A549 (cell line): Measurements from ENCODE around the gene ZSCAN18. TPM values are rescaled to one million over a fixed set of nuclear protein-coding genes. Genes with fewer than 3 reads are reported as not detected.

ENCODE experiments used
- ATAC-seq, 2 experiments: fragments of 200-7000 bp in 1 of 2; fragments of >200 bp in 1 of 2; cut with Nextera tagmentation in 1 of 2; cut with Tn5 transposase in 1 of 2; 3 replicates each; pipeline versions ENCODE4 v1.8.0 to v1.9.1; 2018 to 2020; ENCODE audit warnings: mild to moderate bottlenecking in 1 of 2, moderate library complexity in 1 of 2
- CTCF ChIA-PET: fragments of 300-600 bp; sonication (Branson Sonifier 250); formaldehyde crosslinking; extraction: SDS; loops from one replicate; lab custom pipeline; 2021; ENCODE audit warnings: antibody characterized with exemption, inconsistent platforms; lab: Yijun Ruan, JAX
- POLR2A ChIA-PET: fragments of 350-600 bp; formaldehyde crosslinking; extraction: SDS; loops from one replicate; lab custom pipeline; 2021; ENCODE audit warnings: antibody characterized with exemption, inconsistent platforms; lab: Yijun Ruan, JAX
- DNase-seq, 2 experiments: peaks; one replicate each; pipeline versions ENCODE4 v3.0.0 to v3.0.0-alpha.2; 2011 to 2016; ENCODE audit warnings: low read depth in 1 of 2, low spot score in 1 of 2
- FAIRE-seq: peaks from 2 replicates; lab custom pipeline; 2011; peaks lifted over from hg19 to GRCh38; lab: Jason Lieb, UNC
- H3K27ac ChIP-seq, 2 experiments: fragments of >200 bp; sonication (Bioruptor Twin); formaldehyde crosslinking; 3 replicates each; pipeline ENCODE4 v1.5.1; 2016 to 2017
- H3K4me1 ChIP-seq: fragments of >200 bp; sonication (Bioruptor Twin); formaldehyde crosslinking; 3 replicates; pipeline ENCODE4 v1.6.1; 2016
- H3K4me2 ChIP-seq: fragments of >200 bp; sonication (Bioruptor Twin); formaldehyde crosslinking; 3 replicates; pipeline ENCODE4 v1.6.1; 2016
- H3K4me3 ChIP-seq: fragments of >200 bp; sonication (Bioruptor Twin); formaldehyde crosslinking; 3 replicates; pipeline ENCODE4 v1.5.1; 2016
- H3K9me3 ChIP-seq: fragments of >200 bp; sonication (Bioruptor Twin); formaldehyde crosslinking; 3 replicates; pipeline ENCODE4 v1.6.1; 2016
- BCL3 ChIP-seq: fragments of >200 bp; sonication (Bioruptor Twin); formaldehyde crosslinking; IDR thresholded peaks from 3 replicates; pipeline ENCODE4 v1.6.1; 2016
- CHD4 ChIP-seq: fragments of 200-600 bp; sonication (generic); IDR thresholded peaks from 2 replicates; pipeline ENCODE4 v1.6.1; 2016; ENCODE audit warnings: antibody characterized with exemption, mild to moderate bottlenecking, borderline replicate concordance
- CTCF ChIP-seq: fragments of >200 bp; sonication (Bioruptor Twin); formaldehyde crosslinking; IDR thresholded peaks from 3 replicates; pipeline ENCODE4 v1.5.1; 2016
- E2F6 ChIP-seq: IDR thresholded peaks from 2 replicates; pipeline ENCODE4 v1.6.1; 2012; ENCODE audit warnings: low read depth, borderline replicate concordance
- FOSB ChIP-seq: fragments of 250-450 bp; sonication (Bioruptor Pico); IDR thresholded peaks from 2 replicates; pipeline ENCODE4 v1.5.0; 2020; ENCODE audit warnings: mild to moderate bottlenecking, moderate library complexity
- HES2 ChIP-seq: fragments of >200 bp; sonication (Bioruptor Twin); formaldehyde crosslinking; IDR thresholded peaks from 2 replicates; pipeline ENCODE4 v1.6.1; 2016
- HOXA7 ChIP-seq: fragments of 250-450 bp; sonication (Bioruptor Pico); IDR thresholded peaks from 2 replicates; pipeline ENCODE4 v1.5.0; 2020; ENCODE audit warnings: mild to moderate bottlenecking, moderate library complexity
- HOXB13 ChIP-seq: fragments of 250-450 bp; sonication (Bioruptor Pico); IDR thresholded peaks from 2 replicates; pipeline ENCODE4 v1.5.0; 2020; ENCODE audit warnings: low read depth, mild to moderate bottlenecking, moderate library complexity
- JUNB ChIP-seq: fragments of >200 bp; sonication (Bioruptor Twin); formaldehyde crosslinking; IDR thresholded peaks from 2 replicates; pipeline ENCODE4 v1.6.1; 2016
- MAX ChIP-seq: IDR thresholded peaks from 2 replicates; pipeline ENCODE4 v1.6.1; 2012
- MYC ChIP-seq: IDR thresholded peaks from 2 replicates; pipeline ENCODE4 v1.6.1; 2012; ENCODE audit warnings: mild to moderate bottlenecking, inconsistent platforms, low read length, improper control_type of control experiment, borderline replicate concordance
- NR3C1 ChIP-seq: fragments of >200 bp; sonication (Bioruptor Twin); formaldehyde crosslinking; IDR thresholded peaks from 3 replicates; pipeline ENCODE4 v1.6.1; 2017
- PBX3 ChIP-seq: IDR thresholded peaks from 2 replicates; pipeline ENCODE4 v1.6.1; 2012
- RNF2 ChIP-seq: fragments of 200-600 bp; sonication (generic); IDR thresholded peaks from 2 replicates; pipeline ENCODE4 v1.6.1; 2016; ENCODE audit warnings: low read depth, mild to moderate bottlenecking, antibody characterized with exemption, moderate library complexity, borderline replicate concordance
- ZC3H11A ChIP-seq: fragments of 450-650 bp; IDR thresholded peaks from 2 replicates; pipeline ENCODE4 v1.6.1; 2014; ENCODE audit warnings: antibody characterized with exemption, mild to moderate bottlenecking
- ZFP36 ChIP-seq: fragments of 450-650 bp; IDR thresholded peaks from 2 replicates; pipeline ENCODE4 v1.6.1; 2014; ENCODE audit warnings: borderline replicate concordance; ENCODE audit not compliant: partially characterized antibody
- ZNF302 ChIP-seq: fragments of 250-450 bp; sonication (Bioruptor Pico); IDR thresholded peaks from 2 replicates; pipeline ENCODE4 v1.9.0; 2021; ENCODE audit warnings: inconsistent platforms, mild to moderate bottlenecking, moderate library complexity
- ZSCAN20 ChIP-seq: fragments of 250-450 bp; sonication (Bioruptor Pico); IDR thresholded peaks from 2 replicates; pipeline ENCODE4 v1.8.0; 2022; ENCODE audit warnings: mild to moderate bottlenecking, moderate library complexity
- WGBS: methylation state at CpG from one replicate; pipeline ENCODE4 v1.1.6; 2017; ENCODE audit errors: missing lambda C conversion rate; 5-methylcytosine and 5-hydroxymethylcytosine counted together
- polyA plus RNA-seq, 4 experiments: library from polyadenylated mRNA; depleted of rRNA in 3 of 4; stranded (reverse); fragments of >200 nt; fragmentation: RNase III in 1 of 4; extraction: RNeasy Plus Mini Kit Qiagen cat#74134 plus additional on column Dnase treatment in 1 of 4; gene quantifications; 2 replicates in 3 of 4; 3 replicates in 1 of 4; pipeline ENCODE4 v1.2.3, GENCODE V29; 2011 to 2017

Gene ZSCAN18
- polyA plus RNA-seq, 2 of the 4 experiments (the other 2 are of a cell fraction) = 2.3 to 2.9 TPM

- no peak for FAIRE-seq
- 48% methylated on average over 15 of the region's 16 CpGs for WGBS
- ChIA-PET POLR2A (no interaction called here), CTCF (no interaction called here)
- H3K27ac ChIP-seq = no peak overlapping the region
- TF ChIP-seq CHD4 = no peak
- H3K4me2 ChIP-seq = no peak overlapping the region
- H3K9me3 ChIP-seq = peaks cover 81% of the 10 kb centered on the region
- no peak for ATAC-seq
- no peaks in the 10 kb centered on the region for H3K4me1 ChIP-seq
- DNase-seq = no peak
- no peak overlapping the region for H3K4me3 ChIP-seq
Observed at GRCh38 chr19:58089846-58090245, 8.2 kb downstream of the ZSCAN18 start.

- Histone ChIP-seq H3K27ac (no peak overlapping the region), H3K4me2 (no peak overlapping the region), H3K9me3 (peaks cover 86% of the 10 kb centered on the region)
- FAIRE-seq (no peak), ATAC-seq (no peak)
- POLR2A ChIA-PET = no interaction called here
- TF ChIP-seq NR3C1 = no peak
- no peak for TF ChIP-seq HES2
- no peak for TF ChIP-seq MAX
- TF ChIP-seq JUNB = no peak
- TF ChIP-seq MYC = no peak
- no peak for TF ChIP-seq FOSB
- TF ChIP-seq, all 56 proteins: peak for 0
- CTCF ChIA-PET = no interaction called here
- DNase-seq = no peak
- H3K4me3 ChIP-seq = no peak overlapping the region
- 54% methylated on average over 13 of the region's 13 CpGs for WGBS
- H3K4me1 ChIP-seq = no peaks in the 10 kb centered on the region
Observed at GRCh38 chr19:58088521-58089052, 9.4 kb downstream of the ZSCAN18 start.

GRCh38 chr19:58086825-58087710 is 11.0 kb downstream of the ZSCAN18 start:
- DNase-seq = no peak
- no peak overlapping the region for H3K4me3 ChIP-seq
- ChIA-PET POLR2A (no interaction called here), CTCF (interaction anchor here (1.0 kb wide), 1 partner anchor 19 kb away, joined by 3 read pairs; no protein-coding TSS in a partner anchor)
- ATAC-seq = no peak
- 48% methylated on average over 15 of the region's 23 CpGs for WGBS
- no peak for TF ChIP-seq HES2
- TF ChIP-seq BCL3 = no peak
- TF ChIP-seq PBX3 = no peak
- no peak for TF ChIP-seq NR3C1
- TF ChIP-seq JUNB = no peak
- no peak for TF ChIP-seq RNF2
- no peak for TF ChIP-seq ZSCAN20
- no peak for TF ChIP-seq E2F6
- TF ChIP-seq ZC3H11A = no peak
- no peak for TF ChIP-seq CTCF
- no peak for TF ChIP-seq ZFP36
- TF ChIP-seq FOSB = no peak
- TF ChIP-seq HOXA7 (CRISPR knock-in tag) = no peak
- TF ChIP-seq MYC = no peak
- no peak for TF ChIP-seq ZNF302 (CRISPR knock-in tag)
- TF ChIP-seq HOXB13 (CRISPR knock-in tag) = no peak
- H3K27ac ChIP-seq = no peak overlapping the region
- FAIRE-seq = no peak
- H3K9me3 ChIP-seq = peaks cover 85% of the 10 kb centered on the region
- no peak overlapping the region for H3K4me2 ChIP-seq
- H3K4me1 ChIP-seq = no peaks in the 10 kb centered on the region
